NT2/D1 (cell line): ENCODE data around the gene SERPINA3.

ENCODE experiments used
- DNase-seq: peaks from one replicate; pipeline ENCODE4 v3.0.0-alpha.2; 2011; ENCODE audit warnings: low read depth, low spot score
- H3K27me3 ChIP-seq: 2 replicates; pipeline ENCODE4 v1.6.0; 2011; ENCODE audit warnings: mild to moderate bottlenecking; ENCODE audit not compliant: insufficient read length, insufficient read depth
- H3K36me3 ChIP-seq: 2 replicates; pipeline ENCODE4 v1.6.1; 2011; ENCODE audit warnings: mild to moderate bottlenecking, low read length, mixed read lengths; ENCODE audit not compliant: insufficient read depth, insufficient read length
- H3K4me1 ChIP-seq: 2 replicates; pipeline ENCODE4 v1.5.1; 2011; ENCODE audit not compliant: insufficient read depth, insufficient read length
- H3K4me3 ChIP-seq: 2 replicates; pipeline ENCODE4 v1.5.1; 2011; ENCODE audit warnings: low read depth; ENCODE audit not compliant: insufficient read length
- H3K9ac ChIP-seq: 2 replicates; pipeline ENCODE4 v1.6.0; 2011; ENCODE audit warnings: low read depth; ENCODE audit not compliant: insufficient read length
- H3K9me3 ChIP-seq: 2 replicates; pipeline ENCODE4 v1.5.1; 2011; ENCODE audit warnings: mild to moderate bottlenecking, low read length; ENCODE audit not compliant: insufficient read depth
- SUZ12 ChIP-seq: IDR thresholded peaks from 2 replicates; pipeline ENCODE4 v1.6.1; 2011; ENCODE audit not compliant: insufficient read length, insufficient read depth; ENCODE audit errors: extremely low read depth
- YY1 ChIP-seq: IDR thresholded peaks from 2 replicates; pipeline ENCODE4 v1.6.1; 2011; ENCODE audit not compliant: insufficient read length, insufficient read depth
- ZNF274 ChIP-seq: IDR thresholded peaks from 2 replicates; pipeline ENCODE4 v1.6.1; 2011; ENCODE audit warnings: mild to moderate bottlenecking, low read depth, low read length

Gene SERPINA3

GRCh38 chr14:94650444-94650775 is 38.2 kb downstream of the SERPINA3 start:
- no peaks in the 10 kb centered on the region for H3K36me3 ChIP-seq
- no peak for TF ChIP-seq SUZ12
- TF ChIP-seq YY1: no peak
- no peak for TF ChIP-seq ZNF274

GRCh38 chr14:94650806-94651805 is 38.9 kb downstream of the SERPINA3 start:
- no peak overlapping the region for H3K4me3 ChIP-seq
- TF ChIP-seq ZNF274: no peak
- TF ChIP-seq SUZ12: no peak
- no peak for TF ChIP-seq YY1
- no peak for DNase-seq
- no peak overlapping the region for H3K9ac ChIP-seq
- no peaks in the 10 kb centered on the region for H3K36me3 ChIP-seq
- H3K4me1 ChIP-seq: no peaks in the 10 kb centered on the region
- H3K27me3 ChIP-seq: no peaks in the 10 kb centered on the region
- peaks cover 6% of the 10 kb centered on the region; the same call in 1 of the 2 replicates for H3K9me3 ChIP-seq

More at GRCh38 chr14:94650444-94650775, 38.2 kb downstream of the SERPINA3 start:
- Histone ChIP-seq H3K27me3 (no peaks in the 10 kb centered on the region), H3K4me1 (no peaks in the 10 kb centered on the region), H3K9me3 (peaks cover 6% of the 10 kb centered on the region; the same call in 1 of the 2 replicates), H3K4me3 (no peak overlapping the region), H3K9ac (no peak overlapping the region)
- no peak for DNase-seq

- H3K36me3 ChIP-seq: no peaks in the 10 kb centered on the region
Observed at GRCh38 chr14:94653321-94653720, 41.1 kb downstream of the SERPINA3 start.

GRCh38 chr14:94654071-94654861 is 42.1 kb downstream of the SERPINA3 start:
- no peak for DNase-seq
- H3K27me3 ChIP-seq: no peaks in the 10 kb centered on the region
- H3K4me1 ChIP-seq: no peaks in the 10 kb centered on the region
- no peak overlapping the region for H3K4me3 ChIP-seq
- H3K36me3 ChIP-seq: no peaks in the 10 kb centered on the region
- TF ChIP-seq YY1 (no peak), ZNF274 (no peak)
- H3K9ac ChIP-seq: no peak overlapping the region
- no peaks in the 10 kb centered on the region for H3K9me3 ChIP-seq

More at GRCh38 chr14:94653321-94653720, 41.1 kb downstream of the SERPINA3 start:
- no peak for DNase-seq
- TF ChIP-seq YY1 (no peak), SUZ12 (no peak), ZNF274 (no peak)
- Histone ChIP-seq H3K9ac (no peak overlapping the region), H3K4me1 (no peaks in the 10 kb centered on the region), H3K27me3 (no peaks in the 10 kb centered on the region), H3K4me3 (no peak overlapping the region), H3K9me3 (no peaks in the 10 kb centered on the region)

- no peak for DNase-seq
- H3K36me3 ChIP-seq: no peaks in the 10 kb centered on the region
- no peak overlapping the region for H3K4me3 ChIP-seq
- no peak overlapping the region for H3K9ac ChIP-seq
- H3K9me3 ChIP-seq: no peaks in the 10 kb centered on the region
- H3K4me1 ChIP-seq: no peaks in the 10 kb centered on the region
- TF ChIP-seq ZNF274: no peak
- TF ChIP-seq YY1: no peak
- TF ChIP-seq SUZ12: no peak
- H3K27me3 ChIP-seq: no peaks in the 10 kb centered on the region
Observed at GRCh38 chr14:94655169-94655710, 43.0 kb downstream of the SERPINA3 start.

- no peak for DNase-seq
- Histone ChIP-seq H3K4me1 (no peaks in the 10 kb centered on the region), H3K9me3 (no peaks in the 10 kb centered on the region), H3K27me3 (no peaks in the 10 kb centered on the region), H3K36me3 (no peaks in the 10 kb centered on the region), H3K9ac (no peak overlapping the region), H3K4me3 (no peak overlapping the region)
- TF ChIP-seq SUZ12: no peak
- no peak for TF ChIP-seq ZNF274
- no peak for TF ChIP-seq YY1
Observed at GRCh38 chr14:94656043-94656442, 43.9 kb downstream of the SERPINA3 start.

GRCh38 chr14:94659256-94659655 is 47.1 kb downstream of the SERPINA3 start:
- H3K27me3 ChIP-seq: no peaks in the 10 kb centered on the region
- no peak for TF ChIP-seq SUZ12
- no peak for TF ChIP-seq YY1
- no peak for TF ChIP-seq ZNF274
- no peak overlapping the region for H3K4me3 ChIP-seq
- H3K4me1 ChIP-seq: no peaks in the 10 kb centered on the region
- H3K36me3 ChIP-seq: no peaks in the 10 kb centered on the region
- no peak for DNase-seq
- no peak overlapping the region for H3K9ac ChIP-seq
- H3K9me3 ChIP-seq: no peaks in the 10 kb centered on the region
